Measurements from ENCODE around the gene SERPINA10.

SERPINA10 gene

GRCh38 chr14:94292872-94293577 is at the start of gene SERPINA10:
TSS of gene SERPINA10 (minus strand) at chr14:94293268. CDS start at chr14:94290593, 2,675 bp downstream.
- no peak for DNase-seq

- DNase-seq: no peak
Observed at GRCh38 chr14:94342334-94342934, 49.4 kb upstream of the SERPINA10 start.

DNA sequence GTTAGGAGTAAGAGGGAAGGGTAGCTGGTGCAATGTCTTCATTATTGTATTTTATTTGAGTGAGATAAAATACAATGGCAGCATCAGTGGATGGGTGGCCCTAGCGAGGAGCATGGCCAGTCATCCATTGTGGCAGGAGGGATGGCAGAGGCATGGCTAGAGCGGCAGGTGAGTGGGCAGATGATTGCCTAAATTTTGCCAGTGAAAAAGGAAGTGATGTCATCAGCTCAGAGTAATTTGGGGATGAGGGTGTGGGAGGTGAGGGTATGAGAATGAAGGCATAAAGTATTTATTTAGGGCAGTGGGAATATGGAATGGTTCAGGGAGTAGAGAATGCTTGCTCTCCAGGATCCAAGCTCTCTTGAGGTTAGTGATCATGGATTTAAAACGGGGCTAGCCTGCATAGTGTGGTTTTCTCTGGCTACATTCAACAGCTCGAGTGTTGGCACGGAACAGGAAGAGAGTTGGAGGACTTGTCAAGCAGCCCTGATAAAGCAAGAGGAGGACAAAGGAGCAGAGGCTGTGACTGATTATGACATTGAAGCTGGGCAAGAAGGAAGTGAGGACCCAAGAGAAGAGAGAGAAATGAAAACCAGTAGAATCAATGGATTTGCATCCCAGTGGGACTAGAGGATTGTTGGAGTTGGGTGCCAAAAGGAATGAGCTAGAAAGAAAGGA is 48.7 kb upstream of the SERPINA10 start:
- no peak for DNase-seq

- no peak for DNase-seq
Observed at GRCh38 chr14:94340533-94340932, 47.5 kb upstream of the SERPINA10 start.

- DNase-seq: no peak
Observed at GRCh38 chr14:94338023-94338422, 45.0 kb upstream of the SERPINA10 start.

DNA sequence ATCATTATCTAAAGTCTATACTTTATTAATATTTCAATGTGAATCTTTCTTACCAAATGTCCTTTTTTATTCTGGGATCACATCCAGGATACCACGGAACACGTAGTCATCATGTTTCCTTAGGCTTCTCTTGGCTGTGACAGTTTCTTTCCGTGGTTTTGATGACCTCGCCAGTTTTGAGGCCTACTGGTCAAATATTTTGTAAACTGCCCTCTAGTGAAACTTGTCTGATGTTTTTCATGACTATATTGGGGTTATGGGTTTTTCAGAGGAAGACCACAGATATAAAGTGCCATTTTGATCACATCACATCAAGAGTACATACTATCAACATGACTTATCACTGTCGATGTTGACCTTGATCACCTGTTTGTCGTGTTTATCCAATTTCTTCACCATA is 44.2 kb upstream of the SERPINA10 start:
- no peak for DNase-seq

- DNase-seq: no peak
Observed at GRCh38 chr14:94334872-94335271, 41.8 kb upstream of the SERPINA10 start.

GRCh38 chr14:94332587-94332986 is 39.5 kb upstream of the SERPINA10 start:
- no peak for DNase-seq

- DNase-seq: no peak
Observed at GRCh38 chr14:94332063-94332583, 39.1 kb upstream of the SERPINA10 start.

DNA sequence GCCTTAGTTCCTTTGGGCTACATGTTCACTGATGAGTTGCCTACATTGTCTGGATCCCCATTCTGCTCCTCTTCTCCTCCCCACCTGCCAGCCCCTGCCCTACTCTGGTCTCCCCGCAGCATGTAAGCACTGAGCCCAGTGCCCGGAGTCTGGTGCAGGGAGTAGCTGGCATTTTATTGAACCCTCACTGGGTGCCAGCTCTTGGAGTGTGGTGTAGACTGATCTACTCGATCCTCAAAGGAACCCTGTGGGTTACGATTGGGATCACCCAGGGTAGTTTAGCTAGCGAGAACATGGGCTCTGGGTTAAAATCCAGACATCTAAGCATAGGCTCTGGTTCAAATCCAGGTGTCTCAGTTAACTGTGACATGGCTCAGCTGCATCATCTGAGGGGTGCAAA is 38.4 kb upstream of the SERPINA10 start:
- DNase-seq: no peak

DNA sequence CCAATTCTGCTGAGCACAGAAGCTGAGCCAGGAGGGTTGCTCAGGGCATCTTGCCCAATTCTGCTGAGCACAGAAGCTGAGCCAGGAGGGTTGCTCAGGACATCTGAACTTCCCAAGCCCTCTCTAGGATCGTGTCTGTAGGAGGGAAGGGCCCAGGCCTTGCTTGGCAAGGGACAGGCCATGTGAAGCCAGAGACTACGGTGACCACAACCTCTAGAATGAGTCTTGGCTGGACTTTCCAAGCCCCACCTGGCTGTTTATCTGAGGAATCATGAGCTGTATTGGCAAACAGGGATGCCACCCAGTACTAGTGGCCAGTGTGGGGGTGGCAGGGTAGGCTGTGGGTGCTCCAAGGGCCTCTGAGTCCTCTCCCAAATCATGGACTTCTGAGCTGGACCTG is 37.8 kb upstream of the SERPINA10 start:
- no peak for DNase-seq

DNA sequence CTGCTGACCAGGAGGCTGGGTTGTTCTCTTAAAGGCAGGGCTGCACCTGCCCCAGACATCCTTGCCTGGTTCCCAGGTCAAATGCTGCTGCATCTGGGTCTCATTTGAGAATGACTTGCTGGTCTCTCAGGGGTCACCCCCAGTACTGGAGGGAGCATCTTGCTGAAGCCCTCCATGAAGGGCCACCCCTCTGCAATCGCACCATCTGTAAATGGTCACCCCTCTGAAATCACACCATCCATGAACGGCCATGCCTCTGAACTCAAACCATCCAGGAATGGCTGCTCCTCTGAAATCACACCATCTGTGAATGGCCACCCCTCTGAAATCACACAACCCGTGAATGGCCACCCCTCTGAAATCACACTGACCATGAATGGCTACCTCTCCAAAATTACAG is 37.4 kb upstream of the SERPINA10 start:
- no peak for DNase-seq

DNA sequence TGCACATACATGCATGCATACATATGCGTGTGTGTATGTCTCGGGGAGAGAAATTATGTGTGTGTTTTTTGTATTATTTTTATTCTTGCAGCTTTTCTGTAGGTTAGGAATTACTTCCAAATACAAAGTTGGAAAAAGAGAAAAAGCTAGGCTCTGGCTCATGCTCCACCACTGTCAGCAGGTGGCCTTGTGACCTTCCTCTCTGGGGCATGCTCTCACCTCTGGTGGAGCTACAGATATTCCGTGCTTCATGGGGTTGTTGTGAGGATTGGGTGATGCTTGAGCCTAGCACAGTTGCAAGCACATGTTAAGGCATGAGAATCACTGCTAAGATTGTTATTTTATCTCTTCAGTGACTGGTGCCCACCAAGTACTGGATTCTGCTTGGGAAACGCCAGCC is 36.8 kb upstream of the SERPINA10 start:
- no peak for DNase-seq

GRCh38 chr14:94328196-94328595 is 35.1 kb upstream of the SERPINA10 start:
- no peak for DNase-seq

DNA sequence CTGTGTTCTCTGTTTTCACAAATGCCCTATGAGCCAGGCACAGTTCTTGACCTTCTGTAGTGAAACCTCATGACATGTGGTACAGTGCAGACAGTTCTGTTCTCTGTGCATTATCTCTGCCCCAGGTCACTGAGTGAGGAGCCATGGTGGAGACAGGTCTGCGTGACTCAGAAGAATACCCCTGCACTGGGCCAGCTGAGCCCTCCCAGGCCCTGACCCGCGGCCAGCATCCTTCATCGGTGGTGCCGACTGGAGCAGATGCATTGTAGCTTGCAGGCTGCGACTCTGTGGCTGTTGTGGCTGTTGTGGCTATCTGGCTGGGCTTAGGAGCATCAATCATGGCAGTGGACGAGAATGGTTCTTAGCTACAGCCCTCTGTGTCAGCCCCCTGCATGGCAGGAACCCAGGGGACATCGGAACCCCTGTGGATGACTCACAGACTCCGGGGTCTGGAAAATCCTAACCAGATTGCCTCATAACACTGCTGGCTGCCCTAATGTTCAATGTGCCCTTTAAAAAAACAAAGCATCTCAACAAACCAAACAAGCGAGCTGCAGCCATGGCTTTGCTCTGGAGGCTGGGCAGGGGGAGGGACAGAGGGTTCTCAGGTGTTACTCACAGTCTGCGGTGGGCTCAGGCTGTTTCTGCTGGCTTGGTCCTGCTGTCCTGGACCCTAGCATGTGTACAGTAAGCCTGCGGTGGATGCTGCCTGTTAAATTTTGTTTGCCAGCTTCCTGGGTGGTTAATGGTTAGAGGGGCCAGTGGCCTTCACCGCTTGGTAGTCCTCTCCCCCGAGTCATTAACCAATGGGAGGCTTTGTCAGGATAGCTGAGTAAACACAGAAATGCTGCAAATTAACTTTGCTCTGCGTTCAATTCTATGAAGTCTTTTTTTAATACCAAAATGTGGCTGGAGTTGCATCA is 29.8 kb upstream of the SERPINA10 start, which contains the start of gene SERPINA6:
Gene SERPINA6 (minus strand): TSS at position 689 of the 923 bp plus-strand sequence. CDS start 8,688 bp downstream, outside the sequence.
- DNase-seq: no peak

- no peak for DNase-seq
Observed at GRCh38 chr14:94321421-94322271, 28.6 kb upstream of the SERPINA10 start.

GRCh38 chr14:94320243-94320642 is 27.2 kb upstream of the SERPINA10 start:
- DNase-seq: no peak

GRCh38 chr14:94317259-94317658 is 24.2 kb upstream of the SERPINA10 start:
- DNase-seq: no peak

- DNase-seq: no peak
Observed at GRCh38 chr14:94316692-94317091, 23.6 kb upstream of the SERPINA10 start.

DNA sequence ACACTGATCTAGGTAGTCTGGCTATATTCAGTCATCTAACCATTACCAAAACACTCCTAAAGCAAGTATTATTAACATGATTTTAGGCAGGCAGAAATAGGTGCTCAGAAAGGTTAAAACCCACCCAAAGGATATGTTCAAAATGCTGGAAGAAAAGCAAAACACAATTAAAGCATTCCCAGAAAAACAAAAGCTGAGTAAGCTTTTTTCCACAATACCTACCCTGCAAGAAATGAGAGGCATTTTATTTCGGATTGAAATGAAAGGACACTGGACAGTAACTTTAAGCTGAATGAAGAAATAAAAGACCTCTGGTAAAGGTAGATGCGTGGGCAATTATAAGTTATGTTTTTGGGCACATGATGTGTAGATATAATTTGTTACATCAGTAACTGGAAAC is 21.8 kb upstream of the SERPINA10 start:
- no peak for DNase-seq

DNA sequence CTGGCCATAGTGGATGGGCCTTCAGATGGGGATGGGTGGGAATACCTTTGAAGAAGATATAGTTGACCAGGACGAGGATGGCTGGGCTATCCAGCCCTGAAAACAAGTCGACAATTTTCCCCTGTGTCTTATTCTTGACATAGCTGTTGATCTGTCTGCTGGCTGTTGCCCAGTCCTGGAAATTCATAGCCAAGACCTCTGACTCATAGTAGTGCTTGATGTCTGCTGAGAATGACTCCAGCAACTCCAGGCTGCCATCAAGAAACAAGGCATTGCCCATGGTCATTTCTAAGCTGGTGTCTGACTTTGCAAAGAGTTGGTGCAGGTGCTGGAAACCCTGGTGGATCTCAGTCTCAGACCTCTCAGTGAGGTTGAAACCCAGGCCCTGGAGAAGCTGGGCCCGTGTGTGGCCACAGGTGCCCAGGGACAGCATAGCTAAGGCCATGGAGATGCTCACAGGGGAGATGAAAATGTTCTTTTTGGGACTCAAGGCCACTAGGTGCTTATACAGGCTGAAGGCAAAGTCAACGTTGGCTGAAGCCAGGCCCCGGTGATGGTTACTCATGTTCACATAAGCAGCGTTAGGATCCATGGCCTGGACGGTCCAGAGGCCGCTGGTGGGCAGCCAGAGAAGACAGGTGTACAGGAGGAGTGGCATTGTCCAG is 21.1 kb upstream of the SERPINA10 start:
- DNase-seq: no peak
